Left colon (tissue), 2 donors: ENCODE results near the gene PROZ. TPM values are rescaled to one million over a fixed set of nuclear protein-coding genes. Genes with fewer than 3 reads are reported as not detected.

Experiments used
- ATAC-seq: fragments of 200-7000 bp; cut with Tn5 transposase; one replicate; pipeline ENCODE4 v1.9.1; 2020; ENCODE audit warnings: mild to moderate bottlenecking, moderate library complexity
- DNase-seq, 2 donors: peaks; one replicate each; pipeline ENCODE4 v3.0.0-alpha.2; 2020
- intact Hi-C, 2 donors: fragments of 100-400 bp; cut with DNase I in 1 of 2; cut with micrococcal nuclease in 1 of 2; formaldehyde crosslinking; loops; one replicate each; pipeline versions ENCODE4 v1.11.2 to v1.14.0; 2022; cut with DNase I, micrococcal nuclease
- total RNA-seq, 2 donors: library from RNA; stranded (reverse); fragmentation: NEBNext Ultra II Directional; extraction: Animal tissue kit (Norgen Biotek cat#: 25700); gene quantifications; one replicate each; pipeline ENCODE4 v1.2.1, GENCODE V29; 2021
- donor health status: DM: no; HTN: no; CAD: no.
- donor health status: DM: yes; HTN: yes; CAD: no.

The PROZ gene
- total RNA-seq, 2 donors from 2014 or later: not detected

DNA sequence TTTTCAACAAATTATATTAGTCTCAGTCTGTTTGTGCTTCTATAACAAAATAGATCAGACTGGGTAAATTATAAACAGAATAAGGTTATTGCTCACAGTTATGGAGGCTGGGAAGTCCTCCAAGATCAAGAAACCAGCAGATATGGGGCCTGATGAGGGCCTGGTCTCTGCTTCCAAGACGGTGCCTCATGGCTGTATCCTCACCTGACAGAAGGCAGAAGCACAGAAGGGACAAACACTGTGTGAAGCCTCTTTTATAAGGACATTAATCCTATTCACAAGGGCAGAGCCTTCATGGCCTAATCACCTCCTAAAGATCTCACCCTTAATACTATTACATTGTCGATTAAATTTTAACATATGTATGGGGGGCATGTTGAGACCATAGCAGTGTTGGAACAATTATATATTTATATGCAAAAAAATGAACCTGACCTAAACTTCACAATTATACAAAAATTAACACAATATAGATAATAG, 23.1 kb upstream of the PROZ start:
- intact Hi-C loops: no loop called here
- DNase-seq (no peak), ATAC-seq (no peak)

DNA sequence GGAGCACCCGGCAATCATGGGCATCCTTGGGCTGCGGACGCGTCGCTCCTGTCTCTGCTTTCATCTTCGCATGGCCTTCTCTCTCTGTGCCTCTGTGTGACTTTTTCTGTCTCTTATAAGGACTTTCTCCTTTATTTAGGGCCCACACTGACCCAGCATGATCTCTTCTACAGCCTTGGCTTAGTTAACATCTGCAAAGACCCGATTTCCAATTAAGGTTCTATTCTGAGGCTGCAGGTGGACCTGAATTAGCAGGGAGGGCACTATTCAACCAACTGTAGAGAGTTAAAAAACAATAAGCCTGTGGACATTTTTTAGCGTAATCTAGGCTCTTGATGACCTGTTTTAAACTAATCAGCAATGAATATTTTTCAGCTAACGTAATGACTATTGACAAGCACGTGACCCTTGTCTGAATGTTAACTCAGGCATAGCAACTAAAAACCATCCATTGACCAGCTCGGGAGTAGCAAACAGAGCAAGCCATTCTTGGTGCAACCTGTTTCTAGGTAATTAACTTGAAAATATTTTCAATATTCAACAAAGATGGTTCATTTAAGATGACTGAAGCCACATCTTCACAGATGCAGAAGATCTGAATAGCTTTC, 20.7 kb upstream of the PROZ start:
- no peak for ATAC-seq
- DNase-seq: no peak
- intact Hi-C loops: no loop called here

DNA sequence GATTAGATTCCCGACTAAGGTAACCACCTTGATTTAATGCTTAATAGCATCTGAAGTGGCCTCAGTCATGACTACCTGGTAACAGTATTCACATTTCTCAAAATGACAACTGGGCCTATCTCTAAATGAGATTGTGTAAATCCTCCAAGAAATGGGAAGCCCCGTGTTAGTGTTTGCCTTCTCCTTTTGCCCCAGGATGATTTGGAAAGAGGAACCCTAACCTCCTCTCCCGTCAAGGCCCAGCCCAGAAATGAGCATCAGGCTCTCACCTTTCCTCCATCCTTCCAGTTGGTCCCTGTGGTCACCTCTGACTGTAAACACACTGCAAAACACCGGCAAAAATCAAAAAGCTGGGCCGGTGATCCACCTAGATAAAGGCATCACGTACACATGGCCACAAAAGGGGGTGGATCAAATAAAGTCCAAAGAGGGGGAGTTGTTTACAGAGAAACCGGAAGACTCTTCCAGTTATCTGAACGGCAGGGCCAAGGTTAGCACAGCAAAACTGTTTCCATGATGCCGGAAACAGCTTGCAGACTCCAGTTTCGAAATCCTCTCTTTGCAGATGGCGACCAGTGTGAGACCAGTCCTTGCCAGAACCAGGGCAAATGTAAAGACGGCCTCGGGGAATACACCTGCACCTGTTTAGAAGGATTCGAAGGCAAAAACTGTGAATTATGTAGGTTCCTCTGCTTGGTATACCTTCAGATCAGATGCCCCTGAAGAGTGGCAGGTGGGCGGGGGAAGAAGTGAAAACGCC, 19.5 kb upstream of the PROZ start:
- peak in 1 of 2 donors; percentile 2 for DNase-seq
- intact Hi-C loops: no loop called here
- ATAC-seq: no peak

DNA sequence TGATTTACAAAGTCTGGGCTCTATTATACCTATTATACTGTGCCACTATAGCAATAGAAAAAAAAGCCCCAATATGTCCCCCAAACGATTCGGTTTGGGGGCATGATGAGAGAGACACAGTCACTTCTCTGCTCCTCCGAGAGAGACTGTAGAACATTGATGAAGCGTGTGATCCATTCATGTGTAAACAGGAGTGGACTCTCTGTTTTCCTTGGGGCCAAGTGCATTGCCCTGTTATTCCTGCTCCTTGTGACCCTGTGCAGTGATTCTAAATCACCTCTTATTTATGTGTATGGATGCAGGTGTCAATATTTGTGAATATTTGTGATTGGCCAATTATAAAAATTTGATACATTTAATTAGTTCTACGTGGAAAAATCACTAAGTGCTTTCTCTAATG, 18.9 kb upstream of the PROZ start:
- intact Hi-C loops: no loop called here
- ATAC-seq: no peak
- DNase-seq: no peak

DNA sequence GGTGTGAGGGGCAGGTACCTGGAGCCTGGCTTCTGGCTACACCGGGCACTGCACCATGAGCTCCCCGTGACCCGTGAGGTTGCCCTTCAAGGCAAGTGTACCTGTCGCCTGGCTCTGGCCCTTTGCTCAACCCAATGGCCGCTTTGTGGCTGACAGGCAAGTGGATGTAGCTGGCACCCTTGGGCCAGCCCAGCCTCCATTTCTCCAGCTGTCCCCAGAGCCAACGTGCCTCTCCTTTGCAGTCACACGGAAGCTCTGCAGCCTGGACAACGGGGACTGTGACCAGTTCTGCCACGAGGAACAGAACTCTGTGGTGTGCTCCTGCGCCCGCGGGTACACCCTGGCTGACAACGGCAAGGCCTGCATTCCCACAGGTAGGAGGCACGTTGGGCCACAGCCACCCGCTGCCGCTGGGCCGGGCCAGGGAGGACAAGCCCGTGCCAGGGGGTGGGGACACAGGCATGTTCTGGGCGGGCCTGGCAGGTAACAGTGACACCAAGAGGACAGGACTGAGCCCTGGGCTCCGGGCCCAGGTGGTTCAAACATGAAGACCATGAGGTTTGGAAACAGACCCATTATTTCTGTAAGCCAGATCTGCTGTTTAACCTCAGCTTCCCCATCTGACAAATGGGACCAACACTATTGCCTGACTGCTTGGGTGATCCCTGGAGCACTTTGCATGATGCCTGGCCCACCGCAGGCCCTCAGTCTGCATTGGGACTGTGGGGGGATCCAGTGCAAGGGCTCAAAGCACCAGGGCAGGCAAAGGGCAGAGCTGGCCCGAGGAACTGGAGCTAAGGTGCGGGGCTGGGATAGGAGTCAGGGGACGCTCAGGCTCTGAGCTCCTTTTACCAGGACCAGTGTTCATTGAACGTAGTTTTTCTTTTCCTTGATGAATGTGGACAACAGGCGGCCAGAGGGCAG, 17.5 kb upstream of the PROZ start:
- ATAC-seq: no peak
- DNase-seq: peak in 1 of 2 donors; percentile 15
- intact Hi-C loops: no loop called here

DNA sequence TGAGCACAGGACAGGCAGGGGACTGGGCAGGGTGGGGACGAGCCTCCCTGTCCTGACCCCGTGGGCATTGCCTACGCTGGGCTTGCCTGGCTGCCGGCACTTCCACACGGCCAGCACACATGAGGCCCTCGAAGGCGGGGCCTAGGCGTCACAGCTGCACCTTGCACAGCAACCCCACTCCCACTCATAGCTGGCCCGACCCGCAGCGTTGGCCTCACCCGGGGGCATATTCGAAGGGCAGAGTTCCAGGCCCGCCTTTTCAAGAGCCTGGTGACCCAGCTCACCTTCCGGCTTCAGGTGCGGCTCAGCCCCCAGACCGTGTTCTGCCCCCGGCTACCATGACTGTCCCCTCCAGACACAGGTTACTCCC, 16.9 kb upstream of the PROZ start:
- peak in 1 of 2 donors; percentile 17 for DNase-seq
- intact Hi-C loops: no loop called here
- no peak for ATAC-seq

DNA sequence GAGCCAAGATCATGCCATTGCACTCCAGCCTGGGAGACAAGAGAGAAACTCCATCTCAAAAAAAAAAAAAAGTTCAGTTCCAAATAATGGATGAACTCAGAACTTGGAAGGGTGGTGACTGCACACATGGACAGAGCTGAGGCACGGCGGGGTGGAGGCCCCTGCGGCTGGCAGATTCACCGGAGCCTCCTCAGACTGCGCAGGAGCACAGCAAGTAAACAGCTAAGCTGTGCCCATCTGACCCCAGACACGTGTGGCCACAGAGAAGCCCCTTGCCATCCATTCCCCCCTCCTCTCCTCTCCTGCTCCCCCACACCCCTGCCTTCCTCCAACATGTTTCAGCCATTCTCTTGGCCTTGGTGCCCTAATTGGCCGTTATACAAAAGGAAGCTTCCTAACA, 15.6 kb upstream of the PROZ start:
- DNase-seq (no peak), ATAC-seq (no peak)
- intact Hi-C loops: no loop called here

DNA sequence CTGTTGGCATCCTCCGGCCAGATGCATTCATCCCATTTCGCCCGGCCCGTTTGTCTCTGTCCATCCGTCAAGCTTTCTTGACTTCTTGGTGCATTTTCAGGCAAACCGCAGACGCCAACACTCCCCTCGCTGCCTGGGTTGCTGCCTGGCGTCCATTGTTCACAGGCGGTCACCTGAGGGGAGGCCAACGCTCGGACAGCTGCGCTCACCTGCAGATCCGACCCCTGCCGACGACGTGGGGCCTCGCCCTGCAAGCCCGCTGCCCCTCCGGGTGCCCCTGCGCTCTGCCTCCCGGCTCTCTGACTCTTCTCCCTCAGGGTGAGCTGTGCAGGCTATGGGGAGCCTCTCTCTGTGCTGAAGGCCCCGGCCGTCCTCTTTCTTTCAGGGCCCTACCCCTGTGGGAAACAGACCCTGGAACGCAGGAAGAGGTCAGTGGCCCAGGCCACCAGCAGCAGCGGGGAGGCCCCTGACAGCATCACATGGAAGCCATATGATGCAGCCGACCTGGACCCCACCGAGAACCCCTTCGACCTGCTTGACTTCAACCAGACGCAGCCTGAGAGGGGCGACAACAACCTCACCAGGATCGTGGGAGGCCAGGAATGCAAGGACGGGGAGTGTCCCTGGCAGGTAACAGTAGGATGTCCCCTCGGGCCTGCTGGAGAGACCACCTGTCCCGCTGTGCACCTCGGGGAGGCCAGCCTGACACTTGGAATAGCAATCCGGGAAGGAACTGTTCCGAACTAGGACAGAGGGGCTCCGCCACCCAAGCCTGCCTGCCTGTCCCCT, 14.8 kb upstream of the PROZ start:
- DNase-seq: no peak
- no peak for ATAC-seq
- intact Hi-C loops: no loop called here

DNA sequence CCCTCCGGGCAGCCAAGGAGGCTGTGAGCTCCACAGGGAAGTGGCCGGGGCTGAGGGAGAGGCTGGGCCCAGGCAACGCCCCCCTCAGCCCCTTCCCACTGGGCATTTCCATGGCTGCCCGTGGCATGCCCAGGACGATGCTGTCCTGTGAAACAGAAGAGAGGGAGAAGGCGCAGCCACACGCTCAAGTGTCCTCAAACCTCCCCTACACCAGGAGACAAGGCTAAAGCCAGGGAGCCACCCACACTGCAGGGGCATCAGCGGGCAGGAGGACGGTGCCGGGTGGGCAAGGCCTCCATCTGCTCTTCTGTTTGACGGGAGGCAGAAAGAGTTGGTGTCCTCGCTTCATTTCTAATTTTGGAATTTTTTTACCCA, 14.2 kb upstream of the PROZ start:
- DNase-seq: no peak
- intact Hi-C loops: no loop called here
- no peak for ATAC-seq

DNA sequence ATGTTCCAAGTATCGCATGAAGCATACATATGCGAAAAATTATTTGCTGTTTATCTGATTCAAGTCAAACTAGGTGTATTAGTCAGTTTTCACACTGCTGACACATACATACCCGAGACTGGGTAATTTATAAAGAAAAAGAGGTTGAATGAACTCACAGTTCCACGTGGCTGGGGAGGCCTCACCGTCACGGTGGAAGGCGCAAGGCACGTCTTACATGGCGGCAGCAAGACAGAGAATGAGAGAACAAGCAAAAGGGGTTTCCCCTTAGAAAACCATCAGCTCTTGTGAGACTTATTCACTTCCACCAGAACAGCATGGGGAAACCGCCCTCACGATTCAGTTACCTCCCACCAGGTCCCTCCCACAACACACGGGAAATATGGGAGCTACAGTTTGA, 13.0 kb upstream of the PROZ start:
- DNase-seq (no peak), ATAC-seq (no peak)
- intact Hi-C loops: no loop called here

DNA sequence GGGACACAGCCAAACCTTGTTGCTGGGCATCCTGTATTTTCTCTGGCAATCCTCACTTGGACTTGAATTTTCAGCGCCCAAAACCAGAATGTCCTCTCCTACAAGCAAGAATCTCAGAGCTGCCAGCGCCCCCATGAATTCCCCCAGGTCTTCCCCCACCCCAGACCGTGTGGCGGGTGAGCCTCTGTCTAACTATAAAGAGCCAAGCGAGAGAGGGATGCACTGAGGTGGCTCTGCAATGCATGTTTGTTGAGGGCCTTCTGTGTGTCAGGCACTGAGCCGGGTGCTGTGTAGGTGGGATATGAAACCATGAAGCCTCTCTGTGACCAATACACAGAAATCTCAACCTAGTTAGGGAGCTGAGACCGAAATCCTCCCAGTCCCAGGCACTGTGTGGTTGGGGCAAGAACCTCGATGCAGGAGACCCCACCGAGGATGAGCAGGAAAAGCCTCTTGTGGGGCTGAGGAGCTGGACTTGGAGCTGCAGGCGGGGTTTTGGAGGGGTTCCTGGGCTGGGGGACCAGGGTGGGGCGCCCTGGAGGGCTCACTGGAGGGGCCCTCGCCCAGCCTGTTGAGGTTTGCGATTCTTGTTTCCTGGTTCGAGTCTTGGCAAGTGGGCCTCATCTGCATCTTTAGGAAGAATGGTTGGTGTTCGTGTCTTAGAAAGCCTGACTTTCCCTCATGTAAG, 12.4 kb upstream of the PROZ start:
- ATAC-seq (no peak), DNase-seq (no peak)
- intact Hi-C loops: no loop called here

DNA sequence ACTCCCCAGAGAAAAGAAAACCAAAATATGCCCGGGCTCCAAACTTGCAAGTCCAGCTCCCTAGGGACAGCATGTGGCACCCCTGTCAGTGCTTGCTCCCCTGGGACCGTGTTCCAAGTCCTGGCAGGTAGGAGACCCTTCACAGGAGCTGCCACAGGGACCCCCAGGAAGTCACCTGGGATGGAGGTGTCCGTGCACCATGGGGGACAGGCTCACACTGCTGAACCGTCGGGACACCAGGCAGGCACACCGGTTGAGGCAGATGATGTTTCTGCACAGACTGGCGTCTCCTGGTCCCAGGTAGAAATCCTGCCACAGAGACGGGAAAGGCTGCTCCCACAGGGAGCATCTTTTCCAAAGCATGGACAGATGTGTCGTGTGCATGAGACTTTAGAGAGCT, 11.7 kb upstream of the PROZ start:
- intact Hi-C loops: no loop called here
- no peak for ATAC-seq
- DNase-seq: no peak

DNA sequence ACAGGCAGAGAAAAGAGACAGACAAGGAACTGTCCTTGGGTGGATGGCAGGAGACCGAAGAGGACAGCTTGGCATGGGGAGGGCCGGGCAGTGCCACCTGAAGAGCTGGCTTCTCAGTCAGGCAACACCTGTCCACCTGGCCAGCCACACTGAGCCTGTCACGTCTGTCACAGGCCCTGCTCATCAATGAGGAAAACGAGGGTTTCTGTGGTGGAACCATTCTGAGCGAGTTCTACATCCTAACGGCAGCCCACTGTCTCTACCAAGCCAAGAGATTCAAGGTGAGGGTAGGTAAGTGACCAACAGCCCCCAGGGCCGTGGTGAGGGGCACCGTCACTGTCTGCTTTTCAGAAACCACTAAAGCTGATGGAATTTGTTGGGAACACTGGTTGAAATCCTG, 11.2 kb upstream of the PROZ start:
- intact Hi-C loops: no loop called here
- DNase-seq: no peak
- no peak for ATAC-seq

DNA sequence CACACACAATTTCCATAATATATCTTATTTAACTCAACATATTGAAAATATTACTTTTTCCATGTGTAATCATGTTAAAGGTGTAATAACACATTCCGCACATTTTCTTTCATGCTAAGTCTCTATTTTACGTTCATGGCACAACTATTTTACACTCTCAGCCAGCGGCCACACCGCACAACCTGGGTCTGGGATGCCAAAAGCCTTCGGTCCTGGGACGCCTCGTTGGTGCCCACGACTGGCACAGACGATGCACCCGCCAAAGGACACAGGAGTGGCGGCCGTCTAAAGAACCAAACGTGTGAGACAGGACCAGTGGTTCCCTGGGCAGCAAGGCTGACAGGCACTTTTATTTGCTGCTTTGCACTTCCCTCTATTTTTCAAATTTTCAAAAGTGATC, 10.0 kb upstream of the PROZ start:
- ATAC-seq (no peak), DNase-seq (no peak)
- intact Hi-C loops: no loop called here

DNA sequence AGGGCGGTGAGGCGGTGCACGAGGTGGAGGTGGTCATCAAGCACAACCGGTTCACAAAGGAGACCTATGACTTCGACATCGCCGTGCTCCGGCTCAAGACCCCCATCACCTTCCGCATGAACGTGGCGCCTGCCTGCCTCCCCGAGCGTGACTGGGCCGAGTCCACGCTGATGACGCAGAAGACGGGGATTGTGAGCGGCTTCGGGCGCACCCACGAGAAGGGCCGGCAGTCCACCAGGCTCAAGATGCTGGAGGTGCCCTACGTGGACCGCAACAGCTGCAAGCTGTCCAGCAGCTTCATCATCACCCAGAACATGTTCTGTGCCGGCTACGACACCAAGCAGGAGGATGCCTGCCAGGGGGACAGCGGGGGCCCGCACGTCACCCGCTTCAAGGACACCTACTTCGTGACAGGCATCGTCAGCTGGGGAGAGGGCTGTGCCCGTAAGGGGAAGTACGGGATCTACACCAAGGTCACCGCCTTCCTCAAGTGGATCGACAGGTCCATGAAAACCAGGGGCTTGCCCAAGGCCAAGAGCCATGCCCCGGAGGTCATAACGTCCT, 9.4 kb upstream of the PROZ start:
- intact Hi-C loops: no loop called here
- ATAC-seq (no peak), DNase-seq (no peak)

DNA sequence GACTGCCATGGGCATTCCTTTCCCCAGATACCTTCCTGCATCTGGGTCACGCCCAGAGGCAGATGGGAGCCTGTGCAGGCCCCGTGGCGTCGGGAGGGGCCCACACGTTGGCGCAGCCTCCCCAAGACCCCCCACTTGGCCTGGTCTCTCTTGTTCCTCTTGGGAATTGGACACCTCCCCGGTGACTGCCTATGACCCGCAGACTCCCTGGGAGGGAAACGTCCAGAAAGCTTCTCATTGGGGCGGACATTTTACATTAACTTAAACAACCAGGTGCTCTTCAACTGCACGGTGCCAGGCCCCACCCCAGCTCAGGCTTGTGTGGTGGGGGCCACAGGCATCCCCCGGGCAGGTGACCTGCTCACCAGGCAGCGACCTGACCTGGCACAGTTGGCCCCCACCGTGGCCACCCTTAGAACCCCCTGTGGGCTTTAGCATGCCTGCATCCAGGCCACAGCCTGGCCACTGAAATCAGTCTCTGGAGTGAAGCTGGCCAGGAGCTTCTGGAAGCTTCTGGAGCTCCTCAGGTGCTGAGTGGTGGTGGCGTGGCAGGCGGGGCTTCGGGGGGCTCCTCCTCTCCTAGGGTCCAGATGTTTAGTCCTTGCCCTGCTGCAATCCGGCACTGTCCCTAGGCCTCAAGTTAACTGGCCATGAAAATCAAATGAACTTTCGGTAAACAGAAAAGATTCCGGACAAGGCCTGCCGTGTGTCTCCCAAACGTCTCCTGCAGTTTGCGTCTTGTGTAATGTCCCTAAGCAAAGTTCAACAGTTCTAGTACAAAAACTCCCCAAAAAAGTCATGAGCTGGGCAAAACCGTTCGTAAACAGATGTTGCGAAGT, 8.5 kb upstream of the PROZ start:
- ATAC-seq (no peak), DNase-seq (no peak)
- intact Hi-C loops: no loop called here

DNA sequence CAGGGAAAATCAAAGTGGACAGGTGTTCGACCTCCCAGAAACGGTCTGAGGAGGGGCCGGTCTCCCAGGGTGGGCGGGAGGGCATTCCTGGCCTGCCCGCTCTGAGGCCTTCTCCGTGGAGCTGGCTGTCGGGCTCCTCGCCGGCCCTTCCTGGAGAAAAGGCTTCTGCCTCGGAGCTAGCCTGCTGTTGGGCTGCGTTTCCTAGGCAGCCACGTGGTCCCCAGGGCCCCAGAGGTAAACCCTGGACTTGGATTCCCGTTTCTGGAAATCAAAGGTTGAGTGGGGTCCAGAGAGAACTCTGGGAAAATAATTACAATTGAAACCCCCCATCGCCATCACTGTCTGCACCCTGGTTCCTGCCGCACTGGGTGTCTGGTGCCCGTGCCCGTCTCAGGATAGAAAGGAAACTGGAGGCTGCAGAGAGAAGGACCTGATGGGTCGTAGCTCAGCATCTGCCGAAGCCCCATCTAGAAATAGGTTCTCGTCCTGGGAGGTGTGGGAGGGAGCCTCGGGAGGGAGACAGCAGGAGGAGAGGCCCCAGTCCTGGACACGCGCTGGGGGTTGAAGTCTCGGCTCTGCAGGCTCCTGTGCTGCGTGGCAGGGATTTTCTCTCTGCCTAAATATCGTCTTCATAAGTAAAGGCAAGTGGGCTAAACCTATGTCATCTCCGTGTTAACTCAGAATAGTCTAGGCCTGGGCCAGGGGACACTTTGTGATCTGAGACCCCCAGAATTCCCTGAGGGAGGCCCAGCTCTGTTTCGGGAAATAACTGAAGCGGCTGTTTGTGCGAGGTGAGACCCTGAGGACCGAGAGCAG, 7.7 kb upstream of the PROZ start:
- DNase-seq (no peak), ATAC-seq (no peak)
- intact Hi-C loops: no loop called here
